K562 (cell line): ENCODE measurements around the gene MAST1. TPM values are rescaled to one million over a fixed set of nuclear protein-coding genes. Genes with fewer than 3 reads are reported as not detected.

ENCODE experiments used
- E2F3 ChIP-seq: fragments of 250-450 bp; sonication (Bioruptor Pico); IDR thresholded peaks from 2 replicates; pipeline ENCODE4 v1.4.0; 2020; ENCODE audit warnings: mild to moderate bottlenecking
- NRF1 ChIP-seq, 2 experiments: fragments of 450-650 bp; IDR thresholded peaks in 1 of 2; conservative IDR thresholded peaks in 1 of 2; 2 replicates each; pipeline ENCODE4 v1.6.1; 2014; ENCODE audit warnings: mild to moderate bottlenecking in 2 of 2
- POLR2B ChIP-seq: fragments of 450-650 bp; IDR thresholded peaks from 2 replicates; pipeline ENCODE4 v1.6.1; 2018; ENCODE audit warnings: low read depth; ENCODE audit not compliant: partially characterized antibody
- SMAD2 ChIP-seq: fragments of 150-350 bp; IDR thresholded peaks from 2 replicates; pipeline ENCODE4 v1.6.1; 2014; ENCODE audit warnings: low read depth, mild to moderate bottlenecking, low read length
- SOX6 ChIP-seq: fragments of 450-650 bp; IDR thresholded peaks from 2 replicates; pipeline ENCODE4 v1.6.1; 2014; ENCODE audit warnings: mild to moderate bottlenecking
- ZFP91 ChIP-seq: sonication (generic); formaldehyde crosslinking; IDR thresholded peaks from 2 replicates; pipeline ENCODE4 v1.8.0; 2022; ENCODE audit warnings: mild to moderate bottlenecking, missing genetic modification reagents
- ZNF197 ChIP-seq: fragments of 200-800 bp; sonication (Bioruptor generic); IDR thresholded peaks from 2 replicates; pipeline ENCODE4 v1.6.1; 2016; ENCODE audit warnings: low read depth, missing genetic modification characterization, missing compliant biosample characterization
- polyA plus RNA-seq, 8 experiments: library from polyadenylated mRNA; depleted of rRNA in 4 of 8; stranded (reverse) in 5 of 8; unstranded in 3 of 8; fragments of >200 nt; fragmentation: Nextera tagmentation in 2 of 8; fragmentation: Illumina TruSeq in 1 of 8; extraction: Ambion mirVana in 2 of 8; extraction: Trizol in 1 of 8; gene quantifications; 2 replicates each; pipeline versions ENCODE4 v1.2.1 to v1.2.3, GENCODE V29; 2011 to 2014; ENCODE audit warnings: inconsistent platforms in 1 of 8, missing spikeins in 1 of 8
- total RNA-seq, 7 experiments: library from RNA; depleted of rRNA in 6 of 7; stranded (reverse); fragments of >200 nt in 6 of 7; fragmentation: Illumina TruSeq in 2 of 7; extraction: Trizol in 2 of 7; gene quantifications; 2 replicates each; pipeline versions ENCODE4 v1.2.1 to v1.2.3, GENCODE V29; 2011 to 2021; ENCODE audit warnings: low replicate concordance in 1 of 7
- TF ChIP-seq, protein P1 (sequence below), 2 experiments: IDR thresholded peaks in 1 of 2; conservative IDR thresholded peaks in 1 of 2; 2 replicates each; pipeline ENCODE4 v1.6.1; 2016; ENCODE audit warnings: low read depth in 2 of 2, mild to moderate bottlenecking in 1 of 2, missing compliant biosample characterization in 1 of 2, missing genetic modification characterization in 1 of 2, moderate library complexity in 1 of 2
- TF ChIP-seq, protein P2 (sequence below): sonication (generic); formaldehyde crosslinking; IDR thresholded peaks from 2 replicates; pipeline ENCODE4 v1.9.0; 2022; ENCODE audit warnings: mild to moderate bottlenecking, missing genetic modification reagents
- TF ChIP-seq, protein P3 (sequence below), 2 experiments: fragments of 450-650 bp; conservative IDR thresholded peaks; 2 replicates each; pipeline ENCODE4 v1.6.1; 2017; ENCODE audit warnings: mild to moderate bottlenecking in 2 of 2, moderate library complexity in 2 of 2

MAST1 gene
- total and polyA plus RNA-seq, 9 of the 15 experiments (the other 6 are each of a cell fraction or from before 2014, with no cell fraction given) = 0.48 to 10.3 (median 3.9) TPM

GRCh38 chr19:12884926-12885748 is 46.8 kb downstream of the MAST1 start (continued):
- TF ChIP-seq, protein P1, sequence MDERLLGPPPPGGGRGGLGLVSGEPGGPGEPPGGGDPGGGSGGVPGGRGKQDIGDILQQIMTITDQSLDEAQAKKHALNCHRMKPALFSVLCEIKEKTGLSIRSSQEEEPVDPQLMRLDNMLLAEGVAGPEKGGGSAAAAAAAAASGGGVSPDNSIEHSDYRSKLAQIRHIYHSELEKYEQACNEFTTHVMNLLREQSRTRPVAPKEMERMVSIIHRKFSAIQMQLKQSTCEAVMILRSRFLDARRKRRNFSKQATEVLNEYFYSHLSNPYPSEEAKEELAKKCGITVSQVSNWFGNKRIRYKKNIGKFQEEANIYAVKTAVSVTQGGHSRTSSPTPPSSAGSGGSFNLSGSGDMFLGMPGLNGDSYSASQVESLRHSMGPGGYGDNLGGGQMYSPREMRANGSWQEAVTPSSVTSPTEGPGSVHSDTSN (CRISPR knock-in tag; IDR thresholded peaks at IDR 0.05; ENCODE audit: low read depth) = no peak
- TF ChIP-seq, protein P1 (tag; conservative IDR thresholded peaks at IDR 0.05; ENCODE audit: low read depth) = no peak
- TF ChIP-seq SMAD2 (no peak), POLR2B (peak; percentile 41), NRF1 (conservative IDR thresholded peaks at IDR 0.05 in 1 of 2, IDR thresholded peaks at IDR 0.05 in 1 of 2) (peak; percentile 93 to 94), ZFP91 (CRISPR knock-in tag) (0 out of 2 replicates have a peak, but pooled peaks have one; percentile 6), ZNF197 (CRISPR knock-in tag) (peak; percentile 80), E2F3 (CRISPR knock-in tag) (peak; percentile 86), SOX6 (peak; percentile 73)
- TF ChIP-seq, protein P2, sequence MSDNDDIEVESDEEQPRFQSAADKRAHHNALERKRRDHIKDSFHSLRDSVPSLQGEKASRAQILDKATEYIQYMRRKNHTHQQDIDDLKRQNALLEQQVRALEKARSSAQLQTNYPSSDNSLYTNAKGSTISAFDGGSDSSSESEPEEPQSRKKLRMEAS = peak; percentile 94
- TF ChIP-seq, protein P3, sequence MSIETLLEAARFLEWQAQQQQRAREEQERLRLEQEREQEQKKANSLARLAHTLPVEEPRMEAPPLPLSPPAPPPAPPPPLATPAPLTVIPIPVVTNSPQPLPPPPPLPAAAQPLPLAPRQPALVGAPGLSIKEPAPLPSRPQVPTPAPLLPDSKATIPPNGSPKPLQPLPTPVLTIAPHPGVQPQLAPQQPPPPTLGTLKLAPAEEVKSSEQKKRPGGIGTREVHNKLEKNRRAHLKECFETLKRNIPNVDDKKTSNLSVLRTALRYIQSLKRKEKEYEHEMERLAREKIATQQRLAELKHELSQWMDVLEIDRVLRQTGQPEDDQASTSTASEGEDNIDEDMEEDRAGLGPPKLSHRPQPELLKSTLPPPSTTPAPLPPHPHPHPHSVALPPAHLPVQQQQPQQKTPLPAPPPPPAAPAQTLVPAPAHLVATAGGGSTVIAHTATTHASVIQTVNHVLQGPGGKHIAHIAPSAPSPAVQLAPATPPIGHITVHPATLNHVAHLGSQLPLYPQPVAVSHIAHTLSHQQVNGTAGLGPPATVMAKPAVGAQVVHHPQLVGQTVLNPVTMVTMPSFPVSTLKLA (conservative IDR thresholded peaks at IDR 0.05) = peak; percentile 93 to 95
